ENCODE results near the gene KIAA1958.

- no peak for TF ChIP-seq POLR2A (IDR thresholded peaks at IDR 0.05)
- no peak for TF ChIP-seq CTCF (IDR thresholded peaks at IDR 0.05 in 8 of 11, conservative IDR thresholded peaks at IDR 0.05 in 3 of 11)
- no peak for TF ChIP-seq POLR2AphosphoS5 (IDR thresholded peaks at IDR 0.05)
Measured at GRCh38 chr9:112495614-112496013, 9.0 kb downstream of the KIAA1958 start.
